Measurements from ENCODE around the gene CDH12. TPM values are rescaled to one million over a fixed set of nuclear protein-coding genes. Genes with fewer than 3 reads are reported as not detected.
"Not testable (repeated sequence)": the region's sequence is repeated elsewhere in the genome, so short reads cannot be mapped to it uniquely, and the experiment has no call there.

The CDH12 gene
- total RNA-seq, 5 donors from 2014 or later (not counting 1 experiment from before 2014, with no cell fraction given): not detected

DNA sequence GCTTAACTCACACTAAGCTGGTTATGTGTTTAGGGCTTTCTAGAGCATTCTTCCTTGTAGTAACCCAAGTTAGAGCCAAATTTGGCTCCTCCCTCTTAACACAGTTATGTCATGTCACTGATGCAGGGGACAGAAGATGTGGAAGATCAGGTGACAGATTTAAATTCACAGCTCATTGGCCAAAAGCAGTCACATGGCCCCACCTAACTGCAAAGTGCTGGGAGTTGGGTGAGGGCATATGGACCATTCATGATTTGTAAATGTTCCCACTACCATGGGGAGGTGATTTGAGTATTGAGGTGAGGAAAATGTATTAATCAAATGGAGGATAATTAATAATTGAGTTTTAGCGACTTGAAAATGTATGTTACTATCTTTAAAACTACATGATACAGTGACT, 829.4 kb downstream of the CDH12 start:
- POLR2A ChIA-PET: interaction anchor here in 1 of 2 donors (0.6 kb wide), 1 partner anchor 64 kb away, joined by 10 read pairs; no protein-coding TSS in a partner anchor

DNA sequence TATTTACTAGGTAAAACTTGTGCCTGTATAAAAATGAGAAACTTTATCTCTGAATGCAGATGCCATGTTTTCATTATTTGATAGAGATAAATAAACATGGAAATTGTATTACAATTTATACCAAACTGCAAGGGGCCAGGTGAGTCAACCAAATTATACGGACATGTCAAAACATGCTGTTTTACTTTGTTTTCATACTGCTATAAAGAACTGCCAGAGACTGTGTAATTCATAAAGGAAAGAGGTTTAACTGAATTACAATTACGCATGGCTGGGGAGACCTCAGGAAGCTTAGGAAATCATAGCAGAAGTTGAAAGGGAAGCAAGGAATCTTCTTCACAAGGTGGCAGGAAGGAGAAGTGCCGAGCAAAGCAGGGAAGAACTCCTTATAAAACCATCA, 840.3 kb downstream of the CDH12 start:
- H3K4me1 ChIP-seq (ENCODE audit: control insufficient read depth in 1 of 2, extremely low read depth in 1 of 2, insufficient read depth in 2 of 2, low read length in 2 of 2); H3K4me1 Mint-ChIP-seq; POLR2A ChIA-PET; DNase-seq; H3K36me3 ChIP-seq (ENCODE audit: control insufficient read depth in 2 of 2, extremely low read depth in 1 of 2, insufficient read depth in 1 of 2, low read length in 1 of 2); H3K9me3 ChIP-seq; H3K36me3 Mint-ChIP-seq; H3K4me3 ChIP-seq (ENCODE audit: control insufficient read depth in 1 of 2, extremely low read depth in 1 of 2, low read length in 1 of 2); H3K27ac Mint-ChIP-seq; H3K27me3 Mint-ChIP-seq; CTCF ChIA-PET; H3K4me3 Mint-ChIP-seq; H3K27me3 ChIP-seq (replicated peaks in 1 of 2; ENCODE audit: control insufficient read depth in 2 of 2, extremely low read depth in 1 of 2, insufficient read depth in 2 of 2, low read length in 1 of 2); ATAC-seq (replicated peaks in 1 of 4); H3K27ac ChIP-seq (ENCODE audit: low read length): not testable (repeated sequence)
- no CpG with 5 or more reads among the region's 3 CpGs for WGBS (ENCODE audit: insufficient coverage)
- peaks cover 9 to 14% (median 10%) of the 10 kb centered on the region in 3 donors for H3K9me3 Mint-ChIP-seq

More for the DNA sequence above, 829.4 kb downstream of the CDH12 start:
- CTCF ChIA-PET: no interaction called here
- H3K4me3 ChIP-seq (ENCODE audit: control insufficient read depth in 1 of 2, extremely low read depth in 1 of 2, low read length in 1 of 2): no peak overlapping the region
- H3K9me3 ChIP-seq: no peaks in the 10 kb centered on the region
- peaks cover 19 to 29% (median 27%) of the 10 kb centered on the region in 3 donors for H3K9me3 Mint-ChIP-seq
- WGBS (ENCODE audit: insufficient coverage): no CpG with 5 or more reads among the region's 1 CpG
- H3K4me1 Mint-ChIP-seq: no peaks in the 10 kb centered on the region
- H3K27me3 ChIP-seq (replicated peaks in 1 of 2; ENCODE audit: control insufficient read depth in 2 of 2, extremely low read depth in 1 of 2, insufficient read depth in 2 of 2, low read length in 1 of 2): no peaks in the 10 kb centered on the region
- no peak overlapping the region for H3K27ac Mint-ChIP-seq
- no peaks in the 10 kb centered on the region for H3K4me1 ChIP-seq (ENCODE audit: control insufficient read depth in 1 of 2, extremely low read depth in 1 of 2, insufficient read depth in 2 of 2, low read length in 2 of 2)
- H3K36me3 ChIP-seq (ENCODE audit: control insufficient read depth in 2 of 2, extremely low read depth in 1 of 2, insufficient read depth in 1 of 2, low read length in 1 of 2): no peaks in the 10 kb centered on the region
- no peak overlapping the region for H3K27ac ChIP-seq (ENCODE audit: low read length)
- H3K36me3 Mint-ChIP-seq: no peaks in the 10 kb centered on the region
- no peak overlapping the region for H3K4me3 Mint-ChIP-seq
- DNase-seq (no peak), ATAC-seq (replicated peaks in 1 of 4) (no peak)
- H3K27me3 Mint-ChIP-seq: no peaks in the 10 kb centered on the region

DNA sequence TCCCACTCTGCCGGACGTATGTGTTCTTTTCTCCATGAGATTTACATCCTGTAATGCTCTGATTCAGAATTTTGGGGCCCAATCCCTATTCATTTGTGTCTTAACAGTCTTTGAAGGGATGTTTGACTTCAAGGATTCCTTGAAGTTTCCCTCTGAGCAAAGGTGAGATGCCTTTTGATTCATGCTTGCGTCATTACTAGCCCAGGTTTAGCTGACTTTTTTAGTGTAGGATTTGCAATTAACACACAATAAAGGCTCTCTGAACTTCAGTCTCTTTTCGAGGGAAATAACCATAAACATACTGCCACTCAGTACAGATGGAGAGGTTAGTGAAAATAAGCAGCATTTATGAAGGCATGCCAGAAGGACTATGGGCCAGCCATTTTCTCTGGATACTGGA, 842.3 kb downstream of the CDH12 start:
- H3K4me1 ChIP-seq (ENCODE audit: control insufficient read depth in 1 of 2, extremely low read depth in 1 of 2, insufficient read depth in 2 of 2, low read length in 2 of 2); H3K9me3 Mint-ChIP-seq; ATAC-seq (replicated peaks in 1 of 4); H3K4me1 Mint-ChIP-seq; H3K9me3 ChIP-seq; H3K27ac ChIP-seq (ENCODE audit: low read length); H3K4me3 ChIP-seq (ENCODE audit: control insufficient read depth in 1 of 2, extremely low read depth in 1 of 2, low read length in 1 of 2); H3K27me3 ChIP-seq (replicated peaks in 1 of 2; ENCODE audit: control insufficient read depth in 2 of 2, extremely low read depth in 1 of 2, insufficient read depth in 2 of 2, low read length in 1 of 2); CTCF ChIA-PET; H3K27ac Mint-ChIP-seq; POLR2A ChIA-PET; DNase-seq; H3K36me3 ChIP-seq (ENCODE audit: control insufficient read depth in 2 of 2, extremely low read depth in 1 of 2, insufficient read depth in 1 of 2, low read length in 1 of 2); H3K4me3 Mint-ChIP-seq; H3K27me3 Mint-ChIP-seq; H3K36me3 Mint-ChIP-seq: not testable (repeated sequence)
- no CpG with 5 or more reads among the region's 4 CpGs for whole genome bisulfite sequencing (ENCODE audit: insufficient coverage)

GRCh38 chr5:22001097-22001496, 852.0 kb downstream of the CDH12 start:
- CTCF ChIA-PET; H3K4me3 ChIP-seq (ENCODE audit: control insufficient read depth in 1 of 2, extremely low read depth in 1 of 2, low read length in 1 of 2); H3K27ac Mint-ChIP-seq; H3K27me3 ChIP-seq (replicated peaks in 1 of 2; ENCODE audit: control insufficient read depth in 2 of 2, extremely low read depth in 1 of 2, insufficient read depth in 2 of 2, low read length in 1 of 2); H3K4me3 Mint-ChIP-seq; H3K27me3 Mint-ChIP-seq; H3K36me3 ChIP-seq (ENCODE audit: control insufficient read depth in 2 of 2, extremely low read depth in 1 of 2, insufficient read depth in 1 of 2, low read length in 1 of 2); ATAC-seq (replicated peaks in 1 of 4); H3K36me3 Mint-ChIP-seq; H3K4me1 Mint-ChIP-seq; DNase-seq; H3K9me3 ChIP-seq; H3K9me3 Mint-ChIP-seq; POLR2A ChIA-PET; H3K27ac ChIP-seq (ENCODE audit: low read length); H3K4me1 ChIP-seq (ENCODE audit: control insufficient read depth in 1 of 2, extremely low read depth in 1 of 2, insufficient read depth in 2 of 2, low read length in 2 of 2): not testable (repeated sequence)
- WGBS (ENCODE audit: insufficient coverage): no CpG with 5 or more reads among the region's 2 CpGs

DNA sequence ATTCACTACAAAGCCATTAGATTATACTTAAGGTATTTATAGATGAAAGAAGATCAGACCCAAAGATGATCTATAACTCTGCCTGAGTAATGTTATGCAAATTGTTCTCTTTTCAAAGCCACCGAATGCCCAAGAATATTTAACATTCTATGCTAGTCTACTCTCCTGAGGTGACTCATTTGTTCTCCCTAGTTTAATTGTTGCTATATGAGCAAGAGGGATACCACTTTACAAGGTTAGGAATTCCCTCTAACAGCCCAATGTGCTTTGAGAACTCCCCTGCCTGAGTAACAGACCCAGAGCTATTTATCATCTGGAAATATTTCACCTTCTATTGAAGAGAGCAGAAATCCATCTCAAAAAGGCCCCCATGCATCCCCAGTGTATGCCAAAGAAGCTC, 867.3 kb downstream of the CDH12 start:
- H3K4me3 Mint-ChIP-seq; DNase-seq; ATAC-seq (replicated peaks in 1 of 4); H3K36me3 Mint-ChIP-seq; H3K4me1 ChIP-seq (ENCODE audit: control insufficient read depth in 1 of 2, extremely low read depth in 1 of 2, insufficient read depth in 2 of 2, low read length in 2 of 2); H3K9me3 Mint-ChIP-seq; CTCF ChIA-PET; H3K4me1 Mint-ChIP-seq; H3K27ac Mint-ChIP-seq; POLR2A ChIA-PET; H3K27me3 Mint-ChIP-seq; H3K27ac ChIP-seq (ENCODE audit: low read length); H3K36me3 ChIP-seq (ENCODE audit: control insufficient read depth in 2 of 2, extremely low read depth in 1 of 2, insufficient read depth in 1 of 2, low read length in 1 of 2); H3K27me3 ChIP-seq (replicated peaks in 1 of 2; ENCODE audit: control insufficient read depth in 2 of 2, extremely low read depth in 1 of 2, insufficient read depth in 2 of 2, low read length in 1 of 2); H3K9me3 ChIP-seq; H3K4me3 ChIP-seq (ENCODE audit: control insufficient read depth in 1 of 2, extremely low read depth in 1 of 2, low read length in 1 of 2): not testable (repeated sequence)
- WGBS (ENCODE audit: insufficient coverage): no CpG with 5 or more reads among the region's 1 CpG

- H3K9me3 Mint-ChIP-seq: peaks cover 0 to 13% (median 7%) of the 10 kb centered on the region in 3 donors
- H3K4me1 ChIP-seq (ENCODE audit: control insufficient read depth in 1 of 2, extremely low read depth in 1 of 2, insufficient read depth in 2 of 2, low read length in 2 of 2); ATAC-seq (replicated peaks in 1 of 4); H3K4me3 ChIP-seq (ENCODE audit: control insufficient read depth in 1 of 2, extremely low read depth in 1 of 2, low read length in 1 of 2); H3K9me3 ChIP-seq; DNase-seq; H3K27ac ChIP-seq (ENCODE audit: low read length); H3K4me1 Mint-ChIP-seq; H3K36me3 ChIP-seq (ENCODE audit: control insufficient read depth in 2 of 2, extremely low read depth in 1 of 2, insufficient read depth in 1 of 2, low read length in 1 of 2); POLR2A ChIA-PET; H3K36me3 Mint-ChIP-seq; H3K27me3 ChIP-seq (replicated peaks in 1 of 2; ENCODE audit: control insufficient read depth in 2 of 2, extremely low read depth in 1 of 2, insufficient read depth in 2 of 2, low read length in 1 of 2); H3K27ac Mint-ChIP-seq; H3K27me3 Mint-ChIP-seq; CTCF ChIA-PET; H3K4me3 Mint-ChIP-seq: not testable (repeated sequence)
- WGBS (ENCODE audit: insufficient coverage): no CpG with 5 or more reads among the region's 1 CpG
Observed at GRCh38 chr5:21951571-21951970, 901.6 kb downstream of the CDH12 start.

DNA sequence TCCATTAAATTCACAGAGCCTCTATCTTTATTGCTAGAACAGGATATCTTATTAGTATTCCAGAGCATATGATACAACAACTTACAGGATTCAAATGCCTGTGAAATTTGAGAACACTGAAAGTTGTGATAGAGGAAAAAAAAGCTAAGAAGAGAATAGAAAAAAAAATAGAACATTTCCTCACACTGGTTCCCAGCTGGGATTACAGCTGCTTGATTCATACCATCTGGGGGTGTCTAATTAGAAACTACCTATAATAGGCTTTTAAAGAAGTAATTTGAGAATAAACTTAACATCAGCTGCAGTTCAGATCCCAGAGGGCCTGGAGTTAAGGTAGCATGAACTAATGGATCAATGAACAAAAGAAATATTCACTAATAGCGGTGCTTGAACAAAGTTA, 922.0 kb downstream of the CDH12 start:
- no peaks in the 10 kb centered on the region for H3K4me1 Mint-ChIP-seq
- no peak for ATAC-seq (replicated peaks in 1 of 4)
- H3K36me3 ChIP-seq (ENCODE audit: control insufficient read depth in 2 of 2, extremely low read depth in 1 of 2, insufficient read depth in 1 of 2, low read length in 1 of 2): no peaks in the 10 kb centered on the region
- H3K36me3 Mint-ChIP-seq: no peaks in the 10 kb centered on the region
- no peaks in the 10 kb centered on the region for H3K9me3 ChIP-seq
- H3K27ac ChIP-seq (ENCODE audit: low read length): no peak overlapping the region
- H3K27ac Mint-ChIP-seq: no peak overlapping the region
- no peak for DNase-seq
- H3K9me3 Mint-ChIP-seq: peaks cover 21 to 27% (median 27%) of the 10 kb centered on the region in 3 donors
- no peaks in the 10 kb centered on the region for H3K27me3 ChIP-seq (replicated peaks in 1 of 2; ENCODE audit: control insufficient read depth in 2 of 2, extremely low read depth in 1 of 2, insufficient read depth in 2 of 2, low read length in 1 of 2)
- ChIA-PET CTCF (no interaction called here), POLR2A (no interaction called here)
- H3K4me3 ChIP-seq (ENCODE audit: control insufficient read depth in 1 of 2, extremely low read depth in 1 of 2, low read length in 1 of 2): no peak overlapping the region
- no peak overlapping the region for H3K4me3 Mint-ChIP-seq
- no peaks in the 10 kb centered on the region for H3K27me3 Mint-ChIP-seq
- WGBS (ENCODE audit: insufficient coverage): no CpG with 5 or more reads among the region's 1 CpG
- H3K4me1 ChIP-seq (ENCODE audit: control insufficient read depth in 1 of 2, extremely low read depth in 1 of 2, insufficient read depth in 2 of 2, low read length in 2 of 2): no peaks in the 10 kb centered on the region

Data from T-cell (primary cell).